ENCODE results near the gene AGAP1. TPM values are rescaled to one million over a fixed set of nuclear protein-coding genes. Genes with fewer than 3 reads are reported as not detected.

The AGAP1 gene
- total and polyA plus RNA-seq, 2 donors from 2014 or later = 8.1 to 44.5 TPM

GRCh38 chr2:235836491-235836911, 342.7 kb downstream of the AGAP1 start:
- FAIRE-seq = no peak
- Histone ChIP-seq H3K4me3 (ENCODE audit: low read length in 3 of 3) (no peak overlapping the region), H3K27ac (ENCODE audit: low read depth in 2 of 2, low read length in 2 of 2) (no peak overlapping the region), H3K4me1 (ENCODE audit: control insufficient read depth in 2 of 3, insufficient read depth in 2 of 3, low read depth in 1 of 3, low read length in 3 of 3) (peaks cover 0 to 6% (median 2%) of the 10 kb centered on the region in 3 donors), H3K9ac (ENCODE audit: low read length in 3 of 3) (no peak overlapping the region), H3K9me3 (ENCODE audit: control insufficient read depth in 2 of 3, insufficient read depth in 1 of 3, low read length in 3 of 3) (peaks cover 0 to under 1% (median 0%) of the 10 kb centered on the region in 3 donors), H3K27me3 (ENCODE audit: control insufficient read depth, insufficient read depth, low read length) (no peaks in the 10 kb centered on the region), H3K36me3 (ENCODE audit: control insufficient read depth in 2 of 3, insufficient read depth in 3 of 3, low read length in 3 of 3) (no peaks in the 10 kb centered on the region)
- TF ChIP-seq CTCF (IDR thresholded peaks at IDR 0.05; ENCODE audit: borderline replicate concordance, extremely low read depth, insufficient read depth) = no peak
- DNase-seq = peak in 4 of 5 donors; percentile 64 to 90 (median 80)
- intact Hi-C loops (cut with DNase I) = no loop called here

- H3K4me1 ChIP-seq (ENCODE audit: control insufficient read depth in 2 of 3, insufficient read depth in 2 of 3, low read depth in 1 of 3, low read length in 3 of 3) = peaks cover 0 to 6% (median 2%) of the 10 kb centered on the region in 3 donors
- no peaks in the 10 kb centered on the region for H3K27me3 ChIP-seq (ENCODE audit: control insufficient read depth, insufficient read depth, low read length)
- H3K9ac ChIP-seq (ENCODE audit: low read length in 3 of 3) = no peak overlapping the region
- H3K36me3 ChIP-seq (ENCODE audit: control insufficient read depth in 2 of 3, insufficient read depth in 3 of 3, low read length in 3 of 3) = no peaks in the 10 kb centered on the region
- H3K27ac ChIP-seq (ENCODE audit: low read depth in 2 of 2, low read length in 2 of 2) = no peak overlapping the region
- no peak for TF ChIP-seq CTCF (IDR thresholded peaks at IDR 0.05; ENCODE audit: borderline replicate concordance, extremely low read depth, insufficient read depth)
- H3K9me3 ChIP-seq (ENCODE audit: control insufficient read depth in 2 of 3, insufficient read depth in 1 of 3, low read length in 3 of 3) = no peaks in the 10 kb centered on the region
- FAIRE-seq (no peak), DNase-seq (peak in 1 of 5 donors; percentile 14)
- H3K4me3 ChIP-seq (ENCODE audit: low read length in 3 of 3) = no peak overlapping the region
- intact Hi-C loops (cut with DNase I) = no loop called here
Observed at GRCh38 chr2:235839226-235839625, 345.4 kb downstream of the AGAP1 start.

GRCh38 chr2:235839974-235840373, 346.1 kb downstream of the AGAP1 start:
- H3K27me3 ChIP-seq (ENCODE audit: control insufficient read depth, insufficient read depth, low read length) = no peaks in the 10 kb centered on the region
- no peak overlapping the region for H3K4me3 ChIP-seq (ENCODE audit: low read length in 3 of 3)
- no peaks in the 10 kb centered on the region for H3K9me3 ChIP-seq (ENCODE audit: control insufficient read depth in 2 of 3, insufficient read depth in 1 of 3, low read length in 3 of 3)
- no peak overlapping the region for H3K9ac ChIP-seq (ENCODE audit: low read length in 3 of 3)
- intact Hi-C loops (cut with DNase I) = no loop called here
- TF ChIP-seq CTCF (IDR thresholded peaks at IDR 0.05; ENCODE audit: borderline replicate concordance, extremely low read depth, insufficient read depth) = no peak
- DNase-seq (peak in 1 of 5 donors; percentile 5), FAIRE-seq (no peak)
- no peak overlapping the region for H3K27ac ChIP-seq (ENCODE audit: low read depth in 2 of 2, low read length in 2 of 2)
- no peaks in the 10 kb centered on the region for H3K36me3 ChIP-seq (ENCODE audit: control insufficient read depth in 2 of 3, insufficient read depth in 3 of 3, low read length in 3 of 3)
- H3K4me1 ChIP-seq (ENCODE audit: control insufficient read depth in 2 of 3, insufficient read depth in 2 of 3, low read depth in 1 of 3, low read length in 3 of 3) = peaks cover 0 to 6% (median 2%) of the 10 kb centered on the region in 3 donors

- intact Hi-C loops (cut with DNase I) = no loop called here
- no peaks in the 10 kb centered on the region for H3K36me3 ChIP-seq (ENCODE audit: control insufficient read depth in 2 of 3, insufficient read depth in 3 of 3, low read length in 3 of 3)
- H3K4me3 ChIP-seq (ENCODE audit: low read length in 3 of 3) = no peak overlapping the region
- no peak overlapping the region for H3K27ac ChIP-seq (ENCODE audit: low read depth in 2 of 2, low read length in 2 of 2)
- TF ChIP-seq CTCF (IDR thresholded peaks at IDR 0.05; ENCODE audit: borderline replicate concordance, extremely low read depth, insufficient read depth) = no peak
- no peaks in the 10 kb centered on the region for H3K9me3 ChIP-seq (ENCODE audit: control insufficient read depth in 2 of 3, insufficient read depth in 1 of 3, low read length in 3 of 3)
- no peak overlapping the region for H3K9ac ChIP-seq (ENCODE audit: low read length in 3 of 3)
- peak in 1 of 5 donors; percentile 11 for DNase-seq
- H3K4me1 ChIP-seq (ENCODE audit: control insufficient read depth in 2 of 3, insufficient read depth in 2 of 3, low read depth in 1 of 3, low read length in 3 of 3) = no peaks in the 10 kb centered on the region
- FAIRE-seq = no peak
- no peaks in the 10 kb centered on the region for H3K27me3 ChIP-seq (ENCODE audit: control insufficient read depth, insufficient read depth, low read length)
Observed at GRCh38 chr2:235841863-235842262, 348.0 kb downstream of the AGAP1 start.

All from kidney (tissue), 14 donors.